K562 (cell line): ENCODE data around the gene RHBDL3.

Experiments used
- ATF3 ChIP-seq, 2 experiments: fragments of 450-650 bp in 1 of 2; sonication (generic) in 1 of 2; formaldehyde crosslinking in 1 of 2; IDR thresholded peaks in 1 of 2; conservative IDR thresholded peaks in 1 of 2; 2 replicates each; pipeline versions ENCODE4 v1.6.1 to v1.8.1; 2016 to 2023; ENCODE audit warnings: mild to moderate bottlenecking in 2 of 2, moderate library complexity in 2 of 2, inconsistent platforms in 1 of 2, missing genetic modification reagents in 1 of 2
- CBX3 ChIP-seq, 2 experiments: IDR thresholded peaks; 1 replicate in 1 of 2; 2 replicates in 1 of 2; pipeline ENCODE4 v1.6.1; 2012; ENCODE audit warnings: inconsistent platforms in 2 of 2, low read length in 2 of 2, borderline replicate concordance in 1 of 2, control low read depth in 1 of 2
- CCAR2 ChIP-seq: fragments of 200-400 bp; formaldehyde crosslinking; IDR thresholded peaks from 2 replicates; pipeline ENCODE4 v1.6.1; 2017; ENCODE audit warnings: mild to moderate bottlenecking, low read depth, low read length
- CTCF ChIP-seq, 3 experiments: IDR thresholded peaks in 2 of 3; conservative IDR thresholded peaks in 1 of 3; 2 replicates each; pipeline ENCODE4 v1.5.1; 2011 to 2012; ENCODE audit warnings: low read length in 3 of 3, mild to moderate bottlenecking in 3 of 3, control low read depth in 2 of 3, improper control_type of control experiment in 1 of 3, inconsistent platforms in 1 of 3, low read depth in 1 of 3, mixed read lengths in 1 of 3, moderate library complexity in 1 of 3; ENCODE audit not compliant: insufficient read depth in 2 of 3
- ETS1 ChIP-seq: conservative IDR thresholded peaks from 2 replicates; pipeline ENCODE4 v1.6.1; 2011; ENCODE audit warnings: low read depth, mild to moderate bottlenecking, low read length; ENCODE audit not compliant: control insufficient read depth
- FOXM1 ChIP-seq, 2 experiments: fragments of 450-650 bp in 1 of 2; sonication (generic) in 1 of 2; formaldehyde crosslinking in 1 of 2; IDR thresholded peaks; 2 replicates each; pipeline versions ENCODE4 v1.6.1 to v1.9.0; 2017 to 2022; ENCODE audit warnings: low read depth in 2 of 2, mild to moderate bottlenecking in 2 of 2, missing genetic modification reagents in 1 of 2, moderate library complexity in 1 of 2
- MAX ChIP-seq: sonication (generic); formaldehyde crosslinking; IDR thresholded peaks from 2 replicates; pipeline ENCODE4 v1.9.0; 2022; ENCODE audit warnings: mild to moderate bottlenecking, missing genetic modification reagents
- MAZ ChIP-seq, 2 experiments: fragments of 450-650 bp in 1 of 2; sonication (generic) in 1 of 2; formaldehyde crosslinking; IDR thresholded peaks in 1 of 2; conservative IDR thresholded peaks in 1 of 2; 2 replicates each; pipeline versions ENCODE4 v1.4.0 to v1.5.0; 2020; ENCODE audit warnings: mild to moderate bottlenecking in 1 of 2, missing genetic modification reagents in 1 of 2
- MXI1 ChIP-seq: IDR thresholded peaks from 2 replicates; pipeline ENCODE4 v1.6.1; 2011; ENCODE audit warnings: low read depth, mild to moderate bottlenecking, improper control_type of control experiment, low read length
- RBBP5 ChIP-seq: fragments of 200-600 bp; sonication (generic); IDR thresholded peaks from 2 replicates; pipeline ENCODE4 v1.6.1; 2012; ENCODE audit warnings: borderline replicate concordance, mild to moderate bottlenecking, low read length, control low read depth, inconsistent platforms; ENCODE audit not compliant: insufficient read depth, poor library complexity, severe bottlenecking
- TEAD1 ChIP-seq, 2 experiments: fragments of 450-650 bp in 1 of 2; sonication (generic) in 1 of 2; formaldehyde crosslinking; IDR thresholded peaks; 2 replicates each; pipeline versions ENCODE4 v1.4.0 to v1.8.0; 2020 to 2022; ENCODE audit warnings: mild to moderate bottlenecking in 2 of 2, missing genetic modification reagents in 1 of 2
- ZMIZ1 ChIP-seq, 2 experiments: fragments of 150-350 bp in 1 of 2; IDR thresholded peaks; 2 replicates each; pipeline ENCODE4 v1.6.1; 2012 to 2016; ENCODE audit warnings: low read depth in 2 of 2, low read length in 2 of 2, mild to moderate bottlenecking in 1 of 2, moderate library complexity in 1 of 2

DNA sequence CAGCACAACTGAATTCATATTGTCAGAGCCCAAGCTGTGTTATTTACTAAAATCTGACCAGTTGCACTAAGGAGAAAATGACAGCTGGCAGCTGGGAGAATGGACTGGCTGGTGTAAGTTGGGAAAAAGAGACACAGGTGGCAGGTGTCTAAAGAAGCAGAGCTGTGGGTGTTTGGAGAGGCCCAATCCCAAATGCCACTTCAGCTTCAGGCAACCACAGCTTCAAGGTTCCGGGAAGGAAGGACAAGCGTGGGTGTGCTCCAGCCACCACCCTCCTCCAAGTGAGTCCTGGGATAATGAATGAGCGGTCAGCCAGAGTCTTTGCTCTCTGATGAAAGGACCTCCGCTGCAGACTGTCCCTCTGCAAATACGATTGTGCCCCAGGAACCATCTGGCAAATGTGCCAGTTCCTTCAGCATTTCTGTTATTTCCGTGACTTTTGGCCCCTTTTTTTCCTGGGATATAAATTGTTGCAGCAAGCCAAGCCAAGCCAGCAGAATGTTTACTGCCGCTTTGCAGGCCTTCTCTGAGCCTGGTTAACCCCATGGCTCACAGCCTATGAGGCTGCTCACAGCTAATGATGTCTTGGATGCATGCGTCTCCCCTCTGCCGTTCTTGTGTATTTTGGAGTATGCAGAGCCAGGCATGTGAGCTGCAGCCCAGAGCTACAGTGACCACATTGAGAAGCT, 9.5 kb upstream of the RHBDL3 start:
- no peak for TF ChIP-seq ZMIZ1 (IDR thresholded peaks at IDR 0.05; ENCODE audit: low read depth in 2 of 2, low read length in 2 of 2)
- no peak for TF ChIP-seq CTCF (IDR thresholded peaks at IDR 0.05 in 2 of 3, conservative IDR thresholded peaks at IDR 0.05 in 1 of 3; ENCODE audit: insufficient read depth in 2 of 3, low read depth in 1 of 3, low read length in 3 of 3)
- no peak for TF ChIP-seq MAZ (CRISPR knock-in tag; conservative IDR thresholded peaks at IDR 0.05 in 1 of 2, IDR thresholded peaks at IDR 0.05 in 1 of 2)
- no peak for TF ChIP-seq CBX3 (IDR thresholded peaks at IDR 0.05; ENCODE audit: borderline replicate concordance in 1 of 2, low read length in 2 of 2)
- no peak for TF ChIP-seq MXI1
- TF ChIP-seq MAX, result no peak
- TF ChIP-seq TEAD1 (CRISPR knock-in tag; IDR thresholded peaks at IDR 0.05), result no peak
- TF ChIP-seq ATF3 (IDR thresholded peaks at IDR 0.05), result no peak
- no peak for TF ChIP-seq ATF3 (CRISPR knock-in tag; conservative IDR thresholded peaks at IDR 0.05)
- no peak for TF ChIP-seq ETS1
- TF ChIP-seq CCAR2, result no peak
- TF ChIP-seq FOXM1 (IDR thresholded peaks at IDR 0.05; ENCODE audit: low read depth), result no peak
- TF ChIP-seq FOXM1 (CRISPR knock-in tag; IDR thresholded peaks at IDR 0.05; ENCODE audit: low read depth), result no peak
- no peak for TF ChIP-seq RBBP5
